Peyer's patch (tissue), 4 donors: Measurements from ENCODE around the gene PANK1. TPM values are rescaled to one million over a fixed set of nuclear protein-coding genes. Genes with fewer than 3 reads are reported as not detected.

ENCODE experiments used
- DNase-seq, 3 donors: peaks; one replicate each; pipeline ENCODE4 v3.0.0-alpha.2; 2017 to 2019
- H3K27ac ChIP-seq, 4 donors: fragments of 200-600 bp; sonication (generic); one replicate each; pipeline ENCODE4 v1.5.1; 2016 to 2019
- H3K27me3 ChIP-seq, 2 donors: fragments of 200-600 bp; sonication (generic); one replicate each; pipeline ENCODE4 v1.5.1; 2019
- H3K36me3 ChIP-seq, 3 donors: fragments of 200-600 bp; sonication (generic); one replicate each; pipeline ENCODE4 v1.5.1; 2016 to 2019
- H3K4me1 ChIP-seq, 4 donors: fragments of 200-600 bp; sonication (generic); one replicate each; pipeline ENCODE4 v1.5.1; 2016 to 2019
- H3K4me3 ChIP-seq, 4 donors: fragments of 200-600 bp; sonication (generic); 1 replicate in 3 of 4; 2 replicates in 1 of 4; pipeline ENCODE4 v1.5.1; 2016 to 2019; ENCODE audit warnings: mild to moderate bottlenecking in 1 of 4
- H3K9me3 ChIP-seq, 4 donors: fragments of 200-600 bp; sonication (generic); one replicate each; pipeline ENCODE4 v1.5.1; 2016 to 2019; ENCODE audit warnings: mild to moderate bottlenecking in 1 of 4
- CTCF ChIP-seq, 6 experiments: fragments of 450-650 bp in 4 of 6; fragments of 200-600 bp in 2 of 6; sonication (generic) in 1 of 6; IDR thresholded peaks; one replicate each; pipeline ENCODE4 v1.5.1; 2017 to 2019; ENCODE audit warnings: antibody characterized with exemption in 6 of 6, mild to moderate bottlenecking in 3 of 6, moderate library complexity in 1 of 6
- POLR2A ChIP-seq, 2 donors: fragments of 450-650 bp; IDR thresholded peaks; one replicate each; pipeline ENCODE4 v1.5.1; 2017; ENCODE audit warnings: antibody characterized with exemption in 2 of 2, mild to moderate bottlenecking in 2 of 2, moderate library complexity in 2 of 2
- total RNA-seq, 4 donors: library from RNA; depleted of rRNA; stranded (reverse); fragments of >200 nt; gene quantifications; one replicate each; pipeline ENCODE4 v1.1.0, GENCODE V29; 2016

Gene PANK1
- total RNA-seq, 4 donors from 2014 or later, result 22.3 to 45.9 (median 33.9) TPM

- DNase-seq, result no peak
- Histone ChIP-seq H3K4me1 (no peaks in the 10 kb centered on the region), H3K27ac (no peak overlapping the region), H3K9me3 (no peaks in the 10 kb centered on the region), H3K4me3 (no peak overlapping the region), H3K36me3 (peaks cover 0 to 17% (median 0%) of the 10 kb centered on the region in 3 donors), H3K27me3 (no peaks in the 10 kb centered on the region)
- no peak for TF ChIP-seq POLR2A (IDR thresholded peaks at IDR 0.05)
- TF ChIP-seq CTCF (IDR thresholded peaks at IDR 0.05), result no peak
Observed at GRCh38 chr10:89589101-89589720, 55.8 kb downstream of the PANK1 start.

GRCh38 chr10:89588671-89589070, 56.4 kb downstream of the PANK1 start:
- TF ChIP-seq CTCF (IDR thresholded peaks at IDR 0.05) (no peak), POLR2A (IDR thresholded peaks at IDR 0.05) (no peak)
- no peak for DNase-seq

GRCh38 chr10:89582022-89582421, 63.0 kb downstream of the PANK1 start:
- no peaks in the 10 kb centered on the region for H3K36me3 ChIP-seq
- no peaks in the 10 kb centered on the region for H3K4me1 ChIP-seq
- no peak overlapping the region for H3K27ac ChIP-seq
- no peak overlapping the region for H3K4me3 ChIP-seq
- H3K27me3 ChIP-seq, result no peaks in the 10 kb centered on the region
- no peak for TF ChIP-seq POLR2A (IDR thresholded peaks at IDR 0.05)
- TF ChIP-seq CTCF (IDR thresholded peaks at IDR 0.05), result no peak
- DNase-seq, result no peak
- H3K9me3 ChIP-seq, result no peaks in the 10 kb centered on the region

More at GRCh38 chr10:89588671-89589070, 56.4 kb downstream of the PANK1 start:
- no peak overlapping the region for H3K27ac ChIP-seq
- H3K27me3 ChIP-seq, result no peaks in the 10 kb centered on the region
- no peaks in the 10 kb centered on the region for H3K4me1 ChIP-seq
- H3K36me3 ChIP-seq, result peaks cover 0 to 17% (median 0%) of the 10 kb centered on the region in 3 donors
- no peaks in the 10 kb centered on the region for H3K9me3 ChIP-seq
- H3K4me3 ChIP-seq, result no peak overlapping the region

GRCh38 chr10:89580243-89580642, 64.8 kb downstream of the PANK1 start:
- Histone ChIP-seq H3K9me3 (no peaks in the 10 kb centered on the region), H3K27ac (no peak overlapping the region), H3K4me3 (no peak overlapping the region), H3K27me3 (no peaks in the 10 kb centered on the region), H3K4me1 (no peaks in the 10 kb centered on the region), H3K36me3 (no peaks in the 10 kb centered on the region)
- no peak for DNase-seq
- TF ChIP-seq CTCF (IDR thresholded peaks at IDR 0.05) (no peak), POLR2A (IDR thresholded peaks at IDR 0.05) (no peak)

- Histone ChIP-seq H3K27me3 (no peaks in the 10 kb centered on the region), H3K27ac (no peak overlapping the region), H3K36me3 (no peaks in the 10 kb centered on the region)
Observed at GRCh38 chr10:89576696-89577095, 68.3 kb downstream of the PANK1 start.

More at GRCh38 chr10:89576696-89577095, 68.3 kb downstream of the PANK1 start:
- Histone ChIP-seq H3K4me3 (no peak overlapping the region), H3K4me1 (no peaks in the 10 kb centered on the region), H3K9me3 (no peaks in the 10 kb centered on the region)
- TF ChIP-seq POLR2A (IDR thresholded peaks at IDR 0.05) (no peak), CTCF (IDR thresholded peaks at IDR 0.05) (no peak)
- no peak for DNase-seq
